Ecto neural progenitor cell (in vitro differentiated cells): ENCODE measurements around the gene MEFV.
"Not testable (repeated sequence)": the region's sequence is repeated elsewhere in the genome, so short reads cannot be mapped to it uniquely, and the experiment has no call there.

Source experiments
- DNase-seq: peaks from one replicate; pipeline ENCODE4 v3.0.0-alpha.2; 2018; ENCODE audit warnings: low spot score

The MEFV gene

GRCh38 chr16:3216263-3216640 lies 40.2 kb downstream of the MEFV start:
- DNase-seq, result no peak

GRCh38 chr16:3215601-3216262 lies 40.7 kb downstream of the MEFV start:
- DNase-seq, result no peak

- no peak for DNase-seq
Observed at GRCh38 chr16:3214904-3215600, 41.4 kb downstream of the MEFV start.

- DNase-seq, result no peak
Observed at GRCh38 chr16:3212567-3212966, 43.9 kb downstream of the MEFV start.

GRCh38 chr16:3212006-3212405 lies 44.4 kb downstream of the MEFV start:
- DNase-seq, result no peak

GRCh38 chr16:3207086-3207953 lies 49.1 kb downstream of the MEFV start:
- no peak for DNase-seq

- not testable (repeated sequence) for DNase-seq
Observed at GRCh38 chr16:3205939-3206338, 50.5 kb downstream of the MEFV start.

GRCh38 chr16:3202903-3203539 lies 53.4 kb downstream of the MEFV start:
- no peak for DNase-seq

- no peak for DNase-seq
Observed at GRCh38 chr16:3198334-3199072, 57.9 kb downstream of the MEFV start.

GRCh38 chr16:3197694-3198333 lies 58.6 kb downstream of the MEFV start:
- DNase-seq, result not testable (repeated sequence)

GRCh38 chr16:3195975-3196374 lies 60.5 kb downstream of the MEFV start:
- no peak for DNase-seq

GRCh38 chr16:3194792-3195191 lies 61.6 kb downstream of the MEFV start:
- DNase-seq, result no peak

- no peak for DNase-seq
Observed at GRCh38 chr16:3193221-3194212, 62.9 kb downstream of the MEFV start.

GRCh38 chr16:3192476-3193019 lies 63.9 kb downstream of the MEFV start:
- DNase-seq, result no peak
